ENCODE data around the gene VGLL4.

DNA sequence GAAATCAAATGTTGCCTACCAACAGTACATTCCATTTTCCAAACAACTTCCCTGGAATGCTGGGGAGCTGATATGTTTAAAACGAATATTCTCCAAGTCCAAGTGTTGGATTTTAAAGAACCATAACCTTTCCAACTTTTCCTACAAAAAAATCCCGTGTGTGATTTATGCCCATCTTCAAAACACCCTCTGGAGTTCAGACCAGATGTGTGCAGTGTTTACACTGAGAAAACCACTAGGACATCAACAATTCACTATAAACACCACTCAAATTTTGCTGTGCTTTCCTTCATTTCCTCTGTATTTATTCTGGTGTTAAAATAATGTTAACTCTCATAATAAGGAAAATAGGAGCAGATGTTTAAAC lies 2.4 kb downstream of the VGLL4 start:
- TF ChIP-seq, protein P1, sequence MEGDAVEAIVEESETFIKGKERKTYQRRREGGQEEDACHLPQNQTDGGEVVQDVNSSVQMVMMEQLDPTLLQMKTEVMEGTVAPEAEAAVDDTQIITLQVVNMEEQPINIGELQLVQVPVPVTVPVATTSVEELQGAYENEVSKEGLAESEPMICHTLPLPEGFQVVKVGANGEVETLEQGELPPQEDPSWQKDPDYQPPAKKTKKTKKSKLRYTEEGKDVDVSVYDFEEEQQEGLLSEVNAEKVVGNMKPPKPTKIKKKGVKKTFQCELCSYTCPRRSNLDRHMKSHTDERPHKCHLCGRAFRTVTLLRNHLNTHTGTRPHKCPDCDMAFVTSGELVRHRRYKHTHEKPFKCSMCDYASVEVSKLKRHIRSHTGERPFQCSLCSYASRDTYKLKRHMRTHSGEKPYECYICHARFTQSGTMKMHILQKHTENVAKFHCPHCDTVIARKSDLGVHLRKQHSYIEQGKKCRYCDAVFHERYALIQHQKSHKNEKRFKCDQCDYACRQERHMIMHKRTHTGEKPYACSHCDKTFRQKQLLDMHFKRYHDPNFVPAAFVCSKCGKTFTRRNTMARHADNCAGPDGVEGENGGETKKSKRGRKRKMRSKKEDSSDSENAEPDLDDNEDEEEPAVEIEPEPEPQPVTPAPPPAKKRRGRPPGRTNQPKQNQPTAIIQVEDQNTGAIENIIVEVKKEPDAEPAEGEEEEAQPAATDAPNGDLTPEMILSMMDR (IDR thresholded peaks at IDR 0.05), result no peak
- TF ChIP-seq POLR2A (IDR thresholded peaks at IDR 0.05), result no peak
